GM19239 (cell line): ENCODE data around the gene GLI2.

ENCODE experiments used
- DNase-seq: peaks from one replicate; pipeline ENCODE4 v3.0.0; 2011; ENCODE audit warnings: low spot score; ENCODE audit not compliant: insufficient read length
- FAIRE-seq: peaks from 2 replicates; lab custom pipeline; 2011; peaks lifted over from hg19 to GRCh38; lab: Jason Lieb, UNC

The GLI2 gene

DNA sequence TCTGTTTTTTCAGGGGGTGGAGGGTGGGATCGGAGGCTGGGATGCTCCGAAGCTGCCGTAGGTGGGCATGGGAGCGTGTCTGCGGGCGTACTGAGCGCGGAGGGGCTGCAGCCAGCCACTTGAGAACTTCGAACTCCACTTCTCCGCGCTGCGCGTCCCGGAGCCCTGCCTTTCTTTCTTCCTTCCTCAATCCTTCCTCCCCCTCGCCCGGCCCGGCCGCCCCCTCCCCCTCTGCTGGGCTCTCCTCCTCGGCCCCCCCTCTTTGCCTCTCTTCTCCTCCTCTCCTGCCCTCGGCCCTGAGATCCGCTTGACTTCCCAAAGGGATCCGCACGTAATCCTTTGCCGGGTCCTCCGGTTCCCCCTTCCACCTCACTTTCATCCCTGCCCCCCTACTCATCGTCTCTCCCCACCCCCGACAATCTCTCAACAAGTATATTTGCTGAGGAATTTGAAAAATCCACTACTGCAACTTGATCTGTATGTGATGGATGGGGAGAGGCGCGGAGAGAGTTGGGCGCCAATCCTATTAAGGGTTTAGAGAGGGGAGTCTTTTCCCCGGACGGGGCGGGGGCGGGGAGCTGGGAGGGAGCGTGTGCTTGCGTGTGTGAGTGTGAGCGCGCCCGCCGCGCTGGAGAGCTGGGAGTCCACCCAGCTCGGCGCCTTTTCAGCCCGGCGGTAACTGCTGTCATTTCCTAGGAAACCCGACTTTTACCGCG, 1.1 kb downstream of the GLI2 start:
- DNase-seq: no peak
- FAIRE-seq: no peak

DNA sequence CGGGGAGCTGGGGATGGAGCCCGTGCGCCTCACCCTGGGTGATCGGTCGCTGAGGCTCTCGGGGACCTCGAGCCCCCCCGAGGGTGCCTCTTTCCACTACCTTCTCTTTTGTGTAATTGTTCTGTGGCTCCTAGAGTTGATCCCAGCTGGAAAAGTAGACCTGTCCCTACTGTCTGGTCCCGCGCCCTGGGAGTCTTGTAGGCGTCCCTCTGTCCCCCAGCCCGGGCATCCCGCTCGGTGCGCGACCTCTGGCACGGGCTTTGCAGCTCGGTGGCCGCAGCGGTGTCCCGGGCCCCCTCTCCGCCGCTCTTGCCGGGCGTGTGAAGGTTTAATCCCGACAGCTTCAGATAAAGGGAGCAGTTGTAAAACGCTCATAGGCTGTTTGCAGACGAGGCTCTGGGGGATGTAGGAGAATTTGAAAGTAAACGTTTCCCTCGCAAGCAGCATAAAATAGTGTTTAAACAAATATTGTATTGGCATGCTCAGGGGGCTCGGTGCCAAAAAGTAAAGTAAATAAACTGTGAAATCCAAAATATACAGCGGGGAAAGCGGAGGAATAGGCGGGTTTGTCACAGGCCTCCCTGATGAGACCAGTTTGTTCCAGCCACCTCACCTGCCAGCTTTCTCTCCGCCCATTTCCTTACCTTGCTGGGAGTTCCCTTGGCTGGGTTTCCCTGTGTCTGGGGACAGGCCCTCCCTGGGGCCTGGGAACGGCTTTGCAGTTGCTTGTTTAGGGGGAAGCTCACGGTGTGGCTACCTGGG, 1.9 kb downstream of the GLI2 start:
- DNase-seq (no peak), FAIRE-seq (no peak)

DNA sequence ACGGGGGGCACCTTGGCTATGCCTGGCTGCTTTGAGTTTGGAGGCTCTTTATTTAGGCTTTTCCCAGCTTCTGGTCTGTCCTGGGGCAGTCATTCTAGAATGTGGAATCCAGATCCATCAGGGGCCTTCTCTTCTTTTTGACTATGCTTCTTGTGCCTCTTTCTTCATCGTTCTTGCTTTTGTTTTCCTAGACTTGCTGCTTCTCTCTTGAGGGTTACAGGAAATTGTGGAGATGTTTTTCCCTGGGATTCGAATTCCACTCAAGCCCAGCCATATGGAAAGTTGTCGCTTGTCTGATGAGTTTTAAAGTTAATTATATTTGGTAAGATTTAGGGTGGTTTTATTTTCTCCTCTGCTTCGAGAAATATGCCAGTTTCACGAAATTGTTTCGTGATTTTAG, 2.4 kb downstream of the GLI2 start:
- DNase-seq (no peak), FAIRE-seq (no peak)

DNA sequence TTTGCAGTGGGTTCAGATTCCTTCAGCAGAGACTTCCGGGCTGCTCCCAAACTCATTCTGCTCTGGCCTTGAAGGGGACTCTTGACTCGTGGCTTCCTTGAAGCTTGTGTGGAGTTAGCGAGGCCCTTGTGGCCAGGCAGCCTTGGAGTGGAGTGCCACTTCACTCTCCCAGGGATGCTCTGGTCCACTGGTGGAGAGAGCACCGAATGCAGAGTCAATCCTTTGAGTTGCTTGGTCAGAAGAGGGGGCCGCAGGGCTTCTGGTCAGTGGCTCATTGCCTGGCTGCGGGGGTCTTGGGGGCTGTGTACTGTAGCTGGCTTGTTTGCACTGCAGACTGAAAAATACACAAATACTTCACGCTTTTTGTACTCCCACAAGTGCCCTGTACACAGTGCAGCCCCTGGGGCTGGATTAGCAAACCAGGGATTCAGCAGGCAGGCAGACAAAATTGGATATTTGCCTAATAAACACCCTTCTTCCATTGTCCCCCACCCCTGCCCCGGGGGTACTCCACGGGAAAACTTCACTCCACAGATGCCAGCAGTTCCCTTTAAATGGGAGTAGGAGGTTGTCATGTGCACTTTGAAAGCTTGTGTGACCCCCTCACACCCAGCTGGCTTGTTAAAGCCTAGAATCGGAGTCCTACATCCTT, 3.2 kb downstream of the GLI2 start:
- FAIRE-seq: no peak
- no peak for DNase-seq

DNA sequence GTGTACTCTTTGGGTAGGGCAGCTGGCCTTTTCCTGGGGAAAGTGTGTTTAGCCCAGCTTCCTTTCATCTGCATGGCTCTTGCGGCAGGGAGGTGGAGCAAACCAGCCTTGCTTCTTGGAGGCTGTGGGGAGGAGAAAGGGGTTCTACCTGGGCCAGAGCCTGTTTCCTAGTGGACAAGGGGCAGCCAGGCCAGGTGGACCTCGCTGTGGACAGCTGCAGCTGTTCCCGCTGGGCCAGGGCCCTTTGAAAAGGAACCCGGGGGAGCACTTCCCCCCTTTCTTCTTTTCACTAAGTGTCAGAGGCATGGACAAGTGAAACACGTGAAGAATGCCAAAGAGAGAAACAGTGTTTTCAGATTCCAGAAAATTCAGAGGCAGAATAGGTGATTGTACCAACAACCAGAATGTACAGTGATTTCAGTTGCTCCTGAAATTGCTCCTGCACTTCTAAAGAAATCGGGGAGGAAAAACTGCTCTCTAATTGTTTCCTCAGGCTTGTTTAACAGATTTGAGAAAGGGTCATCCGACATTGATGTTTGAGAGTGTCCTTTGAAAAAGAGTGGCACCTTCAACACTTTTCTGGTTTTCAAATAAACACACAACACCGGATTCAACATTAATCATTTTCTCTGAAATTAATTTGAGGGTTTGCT, 3.9 kb downstream of the GLI2 start:
- DNase-seq (no peak), FAIRE-seq (no peak)

DNA sequence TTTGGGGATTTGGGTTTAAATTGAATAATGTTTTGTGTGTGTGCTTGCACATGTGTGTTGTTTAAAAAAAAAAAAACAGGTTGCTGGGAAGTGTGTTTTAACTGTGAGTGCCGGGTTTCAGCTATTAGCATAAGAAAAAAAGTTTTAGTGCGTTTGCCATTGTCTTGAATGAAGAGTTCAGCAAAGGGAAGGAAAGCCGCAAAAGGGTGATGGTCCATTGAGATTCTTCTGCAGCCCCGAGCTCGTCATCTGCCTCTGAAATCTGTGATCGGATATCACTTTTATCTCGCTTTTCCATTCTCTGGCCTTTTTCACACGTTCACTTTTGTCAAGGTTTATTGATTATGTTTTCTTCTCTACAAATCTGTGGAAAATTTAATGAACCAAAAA, 4.7 kb downstream of the GLI2 start:
- no peak for FAIRE-seq
- DNase-seq: no peak

DNA sequence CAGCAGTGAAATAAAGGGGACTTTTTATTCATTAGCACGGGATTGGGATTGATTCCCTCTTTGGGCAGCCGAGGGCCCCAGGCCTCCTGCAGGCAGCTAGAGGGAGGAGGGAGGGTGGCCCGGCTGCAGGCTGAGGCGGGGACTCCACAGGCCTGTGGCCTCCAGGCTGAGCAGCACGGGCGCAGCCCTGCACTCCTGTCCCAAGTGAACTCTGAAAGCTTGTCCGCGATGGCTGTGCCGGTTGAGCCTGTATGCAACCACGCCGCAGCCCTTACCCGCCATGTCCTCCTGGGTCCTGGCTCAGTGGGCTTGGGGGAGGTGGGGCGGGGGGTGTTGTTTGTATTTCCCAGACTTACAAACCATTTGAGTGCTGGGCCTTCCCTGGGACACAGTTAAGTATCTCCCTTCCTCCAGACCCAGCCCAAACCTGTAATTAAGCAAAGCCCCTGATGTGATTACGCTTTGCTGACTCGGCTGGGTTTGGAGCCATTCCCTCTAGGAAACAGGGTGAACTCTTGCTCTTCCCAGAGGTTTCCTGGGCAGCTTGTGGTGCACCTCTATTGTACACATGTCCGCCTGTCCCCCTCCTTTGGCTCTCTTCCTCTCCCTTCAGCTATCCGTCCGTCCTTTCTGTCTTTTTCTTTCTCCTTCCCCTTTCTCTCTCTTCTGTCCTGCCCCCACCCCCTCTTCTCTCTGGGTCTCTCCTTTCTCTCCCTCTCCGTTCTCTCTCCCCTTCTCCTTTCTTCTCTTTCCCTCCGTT, 5.3 kb downstream of the GLI2 start:
- FAIRE-seq (no peak), DNase-seq (no peak)

DNA sequence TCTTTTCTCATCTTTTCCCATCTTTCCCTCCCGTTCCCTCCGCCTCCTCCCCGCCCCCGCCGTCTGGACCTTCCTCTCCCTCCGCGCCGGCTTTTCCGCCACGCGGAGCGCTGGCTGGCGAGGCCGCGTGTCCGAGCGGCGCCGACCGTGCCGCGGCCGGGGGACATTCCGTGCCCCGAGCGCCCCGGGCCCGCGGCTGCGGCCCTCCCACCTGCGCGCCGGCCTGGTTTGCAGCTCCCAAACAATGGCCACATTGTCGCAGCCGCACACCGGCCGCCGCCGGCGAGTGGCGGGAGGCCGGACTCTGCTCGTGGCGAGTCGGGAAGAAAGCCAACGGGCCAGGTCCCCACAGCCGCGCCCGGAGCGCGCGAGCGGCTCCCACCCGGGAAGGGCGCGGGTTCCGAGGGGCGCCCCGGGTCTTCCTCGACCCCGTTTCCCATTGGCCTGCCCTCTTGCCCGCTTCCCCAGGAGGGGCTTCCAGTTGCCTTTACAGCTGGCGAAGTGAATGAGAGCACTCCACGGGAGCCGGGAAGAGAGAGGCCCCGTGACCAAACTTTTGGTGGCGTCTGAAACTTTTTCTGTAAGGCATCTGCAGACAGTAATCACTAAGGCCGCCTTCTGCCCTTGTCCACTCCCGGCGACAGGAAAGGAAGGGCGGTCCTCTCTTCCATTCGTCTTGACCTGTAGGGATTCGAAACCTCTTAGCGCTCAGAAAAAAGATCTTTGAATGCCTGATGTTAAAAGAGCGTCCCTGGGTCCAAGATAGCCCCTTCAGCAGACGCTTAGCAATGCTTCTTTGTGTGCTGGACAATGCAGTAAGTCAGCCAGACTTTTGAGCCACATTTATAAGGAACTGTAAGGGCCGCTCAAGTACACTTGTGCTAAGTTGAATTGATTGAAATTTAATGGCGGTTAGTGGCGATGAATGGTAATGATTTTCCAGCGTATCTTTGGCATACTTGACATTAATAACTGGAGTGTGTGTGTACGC, 6.2 kb downstream of the GLI2 start:
- no peak for FAIRE-seq
- DNase-seq: no peak

DNA sequence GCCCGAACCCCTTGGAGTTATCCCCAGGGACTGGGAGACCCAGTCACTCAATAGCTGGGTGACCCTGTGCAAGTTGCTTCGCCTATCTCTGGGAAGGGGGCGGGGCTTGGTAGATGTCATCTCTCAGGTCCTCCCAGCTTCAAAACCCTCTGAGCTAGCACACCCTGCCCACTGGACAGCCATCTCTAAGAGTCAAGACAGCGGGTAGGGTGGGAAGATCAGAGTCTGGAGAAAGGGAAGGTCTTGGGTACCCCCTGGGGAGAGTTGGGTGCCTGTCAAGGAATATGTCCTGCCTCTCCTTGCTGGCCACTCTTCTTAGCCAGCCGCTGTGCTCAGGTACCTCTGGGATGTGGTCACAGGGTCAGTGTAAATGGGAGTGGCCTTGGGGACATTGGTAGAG, 8.0 kb downstream of the GLI2 start:
- no peak for FAIRE-seq
- DNase-seq: no peak

DNA sequence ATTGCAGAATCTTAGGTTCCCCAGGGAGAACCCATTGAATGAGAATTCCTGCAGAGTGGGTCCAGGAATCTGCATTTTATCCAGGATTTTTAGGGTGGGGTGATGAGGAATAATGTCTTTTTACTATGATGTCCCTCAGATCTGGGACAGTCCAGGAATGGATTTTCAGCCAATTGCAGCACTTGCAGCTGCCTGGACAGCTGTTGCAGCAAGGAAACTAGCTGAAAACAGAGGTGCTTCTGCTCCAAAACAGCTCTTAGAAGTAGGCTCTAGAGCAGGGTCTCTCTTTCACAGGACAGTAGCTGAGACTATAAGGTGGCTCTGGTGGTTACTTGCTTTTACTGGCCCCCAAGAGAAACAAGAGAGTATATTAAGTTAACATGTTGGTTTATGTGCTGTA, 9.1 kb downstream of the GLI2 start:
- no peak for DNase-seq
- no peak for FAIRE-seq

DNA sequence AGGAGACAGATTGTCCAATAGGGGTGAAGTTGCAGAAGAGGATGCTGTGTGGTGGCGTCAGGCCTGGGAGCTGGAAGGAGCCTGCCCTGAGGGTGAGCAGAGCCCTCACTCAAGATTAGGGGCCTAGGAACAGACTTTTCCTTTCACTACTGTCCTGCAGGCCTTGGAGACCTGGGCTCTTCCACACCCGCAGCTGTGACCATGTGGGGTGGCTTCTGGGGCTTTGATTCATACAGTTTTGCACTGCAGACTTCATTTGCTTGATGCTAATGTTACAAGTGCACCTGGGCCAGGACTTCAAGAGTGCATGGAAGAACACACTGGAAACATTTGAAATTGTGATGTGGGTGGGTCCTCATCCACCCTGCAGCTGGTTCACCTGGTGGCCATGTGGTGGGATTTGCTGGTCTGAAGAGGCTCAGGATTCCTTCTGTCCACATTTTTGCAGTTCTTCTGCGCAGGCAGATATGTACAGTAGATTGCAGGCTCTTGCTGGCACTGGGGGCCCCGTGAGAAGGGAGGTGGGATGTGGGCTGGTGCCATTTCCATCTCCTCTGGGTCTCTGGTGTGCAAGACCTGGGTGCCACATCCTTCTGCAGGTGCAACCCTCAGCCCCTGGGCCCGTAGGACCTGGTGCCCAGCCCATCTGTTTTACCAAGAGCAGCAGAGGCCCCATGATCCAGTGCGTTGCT, 9.9 kb downstream of the GLI2 start:
- FAIRE-seq (no peak), DNase-seq (no peak)

DNA sequence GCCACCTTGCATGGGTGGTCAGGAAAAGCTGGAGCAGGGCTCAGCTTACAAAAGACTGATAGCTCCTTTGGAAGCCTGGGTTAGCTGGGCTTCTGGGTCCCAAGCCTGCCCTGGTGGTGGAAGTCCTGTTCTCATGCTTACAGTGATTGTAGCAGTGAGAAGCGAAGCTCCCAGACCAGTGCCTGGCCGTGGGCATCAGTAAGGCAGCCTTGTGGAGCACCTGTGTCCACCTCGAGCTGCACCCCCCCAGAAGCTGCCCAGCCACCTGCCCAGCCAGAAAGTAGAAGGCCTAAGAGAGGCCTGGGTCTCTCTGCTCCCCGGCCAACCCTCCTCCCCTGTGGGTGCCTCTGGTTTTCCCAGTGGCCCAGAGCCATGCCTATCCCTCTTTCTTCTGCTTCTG, 10.5 kb downstream of the GLI2 start:
- no peak for DNase-seq
- FAIRE-seq: no peak

DNA sequence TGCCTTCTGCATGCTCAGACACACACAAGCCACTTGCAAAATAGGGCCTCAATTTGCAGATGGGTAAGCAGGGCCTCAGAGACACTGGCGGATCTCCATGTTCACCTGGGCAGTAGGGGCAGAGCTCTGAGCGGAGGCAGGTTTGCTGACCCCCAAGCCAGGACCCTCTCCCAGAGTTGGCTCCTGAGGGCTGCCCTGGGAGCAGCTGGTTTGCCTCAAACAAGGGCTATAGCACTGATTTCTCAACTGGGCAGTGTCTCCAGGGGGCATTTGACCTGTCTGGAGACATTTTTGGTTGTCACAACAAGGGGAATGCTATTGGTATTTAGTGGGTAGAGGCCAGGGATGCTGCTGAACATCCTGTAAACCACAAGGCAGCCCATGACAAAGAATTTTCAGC, 11.6 kb downstream of the GLI2 start:
- FAIRE-seq (no peak), DNase-seq (no peak)

DNA sequence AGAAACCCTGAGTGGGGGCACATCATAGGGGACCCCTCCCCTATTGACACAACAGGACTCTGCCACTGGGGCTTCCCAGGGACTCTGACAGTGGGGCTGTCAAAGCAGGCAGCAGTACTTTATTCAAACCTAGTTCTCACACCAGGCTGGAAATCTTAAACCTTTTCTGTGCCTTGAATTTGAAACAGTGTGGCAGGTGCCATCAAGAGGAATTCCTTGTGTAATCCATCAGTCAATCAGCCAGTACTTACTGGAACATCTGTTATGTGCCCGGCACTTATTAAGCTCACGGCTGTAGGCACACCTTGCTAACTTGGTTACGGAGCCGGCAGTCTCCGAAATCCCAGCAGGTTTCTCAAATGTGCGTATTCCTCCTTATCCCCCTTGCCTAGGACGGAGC, 12.0 kb downstream of the GLI2 start:
- DNase-seq: no peak
- no peak for FAIRE-seq

DNA sequence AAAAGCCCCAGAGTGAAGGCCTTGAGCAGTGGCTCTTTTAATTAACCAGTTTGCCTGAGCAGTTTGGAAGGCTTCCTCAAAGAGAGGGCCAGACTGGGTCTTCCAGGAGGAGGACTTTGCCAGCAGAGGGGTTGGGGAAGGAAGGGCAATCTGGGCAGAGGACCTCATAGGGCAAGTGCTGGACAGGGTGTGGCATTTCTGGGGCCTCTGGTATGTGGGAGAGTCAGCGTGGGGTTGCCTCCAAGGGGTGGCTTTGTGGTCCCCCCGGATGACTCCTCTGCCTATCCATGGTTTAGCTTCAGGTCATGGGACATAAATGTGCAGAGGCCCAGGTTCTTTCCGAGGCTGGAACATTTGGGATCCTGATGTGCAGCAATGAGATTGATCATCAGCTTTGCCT, 12.6 kb downstream of the GLI2 start:
- no peak for FAIRE-seq

DNA sequence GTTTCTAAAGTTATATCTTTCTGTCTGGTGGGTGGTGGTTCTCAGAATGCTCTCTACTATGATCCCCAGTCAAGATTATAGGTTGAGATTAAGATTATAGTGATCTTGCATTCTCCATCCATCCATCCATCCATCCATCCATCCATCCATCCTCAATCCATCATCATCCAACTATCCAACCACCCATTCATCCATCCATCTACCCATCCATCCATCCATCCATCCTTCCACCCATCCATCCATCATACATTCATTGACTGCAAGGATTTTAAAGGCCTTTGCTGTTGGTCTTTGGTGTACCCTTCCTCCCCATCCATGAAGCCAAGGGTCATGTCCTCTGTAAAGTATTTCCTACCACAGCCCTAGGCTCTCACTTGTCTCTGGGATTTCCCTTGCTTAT, 13.1 kb downstream of the GLI2 start:
- no peak for FAIRE-seq
- DNase-seq: no peak

More for the DNA sequence above, 12.6 kb downstream of the GLI2 start:
- no peak for DNase-seq

DNA sequence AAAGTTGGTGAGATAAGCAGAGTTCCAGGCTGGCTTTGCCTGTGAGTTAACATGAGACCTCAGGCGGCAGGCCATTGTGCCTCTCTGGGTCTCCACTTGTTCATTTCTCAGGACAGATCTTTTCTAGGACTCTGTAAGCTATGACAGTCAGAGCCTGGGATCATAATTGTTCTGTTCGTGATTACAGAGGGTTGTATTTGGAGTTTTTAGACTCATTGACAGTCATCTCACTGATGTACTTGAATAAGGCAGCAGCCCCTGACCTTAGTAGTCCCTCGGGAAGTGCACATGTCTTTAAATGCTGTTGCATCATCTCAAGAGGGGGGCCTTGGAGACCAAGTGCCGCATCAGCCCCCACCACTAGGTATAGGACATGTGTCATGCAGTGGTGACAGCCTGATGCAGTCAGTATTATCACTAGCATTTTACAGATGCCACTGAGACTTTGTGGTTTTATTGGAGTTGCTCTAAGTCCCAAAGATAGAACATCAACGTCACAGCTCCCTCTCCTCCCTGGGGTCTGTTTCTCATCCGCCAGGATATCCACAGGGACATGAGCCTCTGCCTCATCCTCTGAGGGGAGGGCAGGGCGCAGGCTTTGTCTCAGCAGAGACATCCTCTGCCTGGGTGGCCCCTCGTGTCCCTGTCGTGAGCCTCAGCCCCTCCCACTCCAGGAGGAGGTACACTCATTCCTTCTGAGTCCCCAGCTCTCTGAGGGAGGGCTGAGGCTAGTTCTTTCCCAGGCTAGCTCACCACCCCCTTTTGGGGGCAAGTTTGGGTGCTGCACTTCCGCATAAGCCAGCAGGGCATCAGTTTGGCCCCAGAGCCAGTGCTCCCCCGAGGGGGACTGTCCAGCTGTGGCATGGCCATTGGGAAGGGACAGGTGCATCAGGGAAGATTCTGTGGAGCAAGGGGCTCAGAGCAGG, 14.1 kb downstream of the GLI2 start:
- DNase-seq (no peak), FAIRE-seq (no peak)
